Measurements from ENCODE around the gene TRIM5.

TRIM5 gene

GRCh38 chr11:5624489-5625279 lies 60.2 kb downstream of the TRIM5 start, which contains the start of gene TRIM34:
Gene TRIM34 (plus strand): TSS chr11:5625001. CDS start chr11:5632332, 7,331 bp downstream.
- peak; percentile 27 to 40 for DNase-seq (ENCODE audit: low read depth in 2 of 2)

GRCh38 chr11:5622802-5623201 lies 62.1 kb downstream of the TRIM5 start:
- no peak for DNase-seq (ENCODE audit: low read depth in 2 of 2)

GRCh38 chr11:5621580-5621979 lies 63.3 kb downstream of the TRIM5 start:
- DNase-seq (ENCODE audit: low read depth in 2 of 2) = no peak

- no peak for DNase-seq (ENCODE audit: low read depth in 2 of 2)
Observed at GRCh38 chr11:5620651-5621521, 64.0 kb downstream of the TRIM5 start.

- no peak for DNase-seq (ENCODE audit: low read depth in 2 of 2)
Observed at GRCh38 chr11:5618807-5619206, 66.1 kb downstream of the TRIM5 start.
